ENCODE measurements around the gene DES.
"Not testable (repeated sequence)": the region's sequence is repeated elsewhere in the genome, so short reads cannot be mapped to it uniquely, and the experiment has no call there.

The DES gene

DNA sequence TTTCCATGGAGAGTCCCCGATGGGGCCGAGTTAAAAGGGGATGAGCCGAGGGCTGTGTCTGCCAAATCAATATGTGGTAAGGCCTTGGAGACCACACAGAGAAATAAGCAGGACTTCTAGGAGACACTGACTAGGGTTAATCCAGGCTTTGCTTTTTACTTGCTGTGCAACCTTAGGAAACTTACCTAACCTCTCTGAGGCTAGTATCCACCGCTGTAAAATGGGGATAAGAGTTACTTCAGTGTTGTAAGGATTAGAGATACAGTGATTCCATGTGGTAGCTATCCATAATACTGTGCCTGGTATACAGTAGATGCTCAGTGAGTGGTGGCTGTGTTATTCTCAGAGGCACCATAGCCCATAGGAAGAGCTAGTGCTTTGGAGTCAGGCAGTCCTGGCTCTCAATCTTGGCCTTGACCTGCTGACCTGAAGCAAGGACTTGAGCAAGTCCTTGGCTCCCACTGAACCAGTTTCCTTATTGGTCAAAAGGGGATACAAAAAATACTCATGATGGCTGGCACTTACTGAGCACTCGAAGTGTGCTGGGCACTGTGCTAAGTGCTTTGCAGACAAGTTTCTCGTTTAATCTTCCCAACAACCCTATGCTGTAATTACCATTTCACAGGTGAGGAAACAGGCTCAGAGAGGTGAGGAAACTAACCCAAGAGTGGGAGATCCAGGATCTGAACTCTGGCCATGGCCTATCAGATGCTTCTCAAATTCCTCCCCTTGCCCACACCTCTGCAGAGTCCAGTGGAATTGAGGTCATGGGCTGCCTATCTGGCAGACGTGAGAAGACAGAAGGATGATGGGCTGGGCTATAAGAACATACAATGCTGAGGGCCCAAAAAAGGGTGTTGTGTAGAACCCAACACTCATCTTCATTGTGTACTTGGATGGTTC, 12.0 kb upstream of the DES start:
- no peak for TF ChIP-seq ZNF274 (IDR thresholded peaks at IDR 0.05; ENCODE audit: low read depth, low read length)
- H3K4me3 ChIP-seq (ENCODE audit: low read length), result no peak overlapping the region

DNA sequence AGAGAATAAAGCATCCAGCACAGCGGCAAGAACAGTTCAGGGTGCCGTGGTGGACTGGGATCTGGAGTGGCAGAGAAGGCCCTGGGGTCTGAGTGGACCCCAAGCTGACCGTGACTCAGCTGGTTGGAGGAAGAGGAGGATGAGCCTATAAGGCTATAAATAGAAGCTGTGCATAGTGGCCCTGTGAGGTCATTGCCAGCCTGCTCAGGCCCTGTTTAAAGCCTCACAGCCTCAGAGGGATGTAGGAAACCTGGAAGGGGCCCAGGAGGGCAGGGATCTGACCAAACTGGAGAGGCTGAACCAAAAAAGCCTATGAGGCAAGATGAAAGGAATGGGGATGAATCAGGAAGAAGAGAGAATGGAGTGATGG, 11.3 kb upstream of the DES start:
- no peak overlapping the region for H3K4me3 ChIP-seq (ENCODE audit: low read length)
- TF ChIP-seq ZNF274 (IDR thresholded peaks at IDR 0.05; ENCODE audit: low read depth, low read length), result no peak

DNA sequence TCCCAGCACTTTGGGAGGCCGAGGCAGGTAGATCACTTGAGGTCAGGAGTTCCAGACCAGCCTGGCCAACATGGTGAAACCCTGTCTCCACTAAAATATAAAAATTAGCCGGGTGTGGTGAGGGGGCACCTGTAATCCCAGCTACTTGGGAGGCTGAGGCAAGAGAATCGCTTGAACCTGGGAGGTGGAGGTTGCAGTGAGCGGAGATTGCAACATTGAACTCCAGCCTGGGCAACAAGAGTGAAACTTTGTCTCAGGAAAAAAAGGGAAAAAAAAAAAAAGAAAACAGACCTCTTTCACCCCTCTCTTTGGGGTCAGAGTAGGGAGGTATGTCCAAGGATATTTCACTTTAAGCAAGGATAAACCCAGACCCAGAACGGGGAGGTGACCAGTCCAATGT, 10.8 kb upstream of the DES start:
- H3K4me3 ChIP-seq (ENCODE audit: low read length), result not testable (repeated sequence)

DNA sequence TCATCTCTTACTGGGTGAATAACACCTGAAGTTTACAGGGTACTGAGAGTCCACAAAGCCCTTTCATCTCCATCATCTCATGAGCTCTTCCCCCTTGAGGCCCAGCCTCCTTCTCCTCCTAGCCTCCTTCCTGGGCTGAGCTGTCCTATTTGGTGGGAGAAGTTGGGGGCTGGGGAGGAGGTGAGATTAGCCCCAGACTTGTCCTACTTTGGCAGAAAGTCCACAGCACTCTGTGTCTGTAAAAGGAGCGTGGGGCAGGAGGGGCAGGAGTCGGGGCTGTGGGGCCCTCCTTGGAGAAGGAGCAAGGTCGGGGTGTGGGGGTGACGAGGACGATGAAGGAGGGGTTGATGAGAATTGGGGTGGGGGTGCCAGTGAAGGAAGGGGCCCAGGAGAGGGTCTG, 10.0 kb upstream of the DES start:
- no peak overlapping the region for H3K4me3 ChIP-seq (ENCODE audit: low read length)
- no peak for TF ChIP-seq ZNF274 (IDR thresholded peaks at IDR 0.05; ENCODE audit: low read depth, low read length)

DNA sequence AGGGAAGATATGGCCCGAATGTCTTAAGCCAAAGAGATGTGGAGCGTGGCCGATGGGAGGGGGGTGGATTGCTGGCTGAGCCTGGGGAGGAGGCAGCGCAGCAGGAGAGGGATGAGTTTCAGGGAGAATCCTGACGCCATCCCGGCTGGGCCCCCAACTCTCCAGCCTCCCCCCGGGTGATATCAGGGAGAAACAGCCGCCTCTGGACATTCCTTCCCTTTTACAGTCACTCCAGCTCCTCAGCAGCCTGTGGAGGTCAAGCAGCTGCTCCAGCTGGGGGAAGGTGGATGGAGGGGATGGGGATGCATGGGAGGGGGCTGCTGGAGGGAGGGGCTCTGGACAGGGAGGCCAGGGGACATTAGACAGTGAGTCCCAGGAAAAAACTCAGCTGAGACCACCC, 9.5 kb upstream of the DES start:
- no peak overlapping the region for H3K4me3 ChIP-seq (ENCODE audit: low read length)
- no peak for TF ChIP-seq ZNF274 (IDR thresholded peaks at IDR 0.05; ENCODE audit: low read depth, low read length)

DNA sequence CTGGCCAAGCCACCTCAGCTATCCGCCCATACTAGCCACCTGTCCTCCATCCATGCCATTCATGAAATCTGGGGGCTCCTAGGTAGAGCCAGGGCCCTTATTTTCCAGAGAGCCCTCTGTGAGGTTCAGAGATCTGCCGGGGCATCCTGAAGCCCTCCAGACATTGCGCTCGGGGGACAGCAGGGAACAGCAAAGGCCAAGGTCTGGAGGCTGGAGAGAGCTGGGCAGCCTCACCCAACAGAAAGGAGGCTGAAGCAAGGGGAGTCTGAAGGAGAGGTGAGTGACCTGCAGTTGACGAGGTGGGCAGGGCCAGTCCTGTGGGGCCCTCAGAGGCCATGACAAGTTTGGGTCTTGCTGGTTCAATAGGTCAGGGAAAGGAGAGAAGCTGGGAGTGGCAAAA, 8.6 kb upstream of the DES start:
- no peak overlapping the region for H3K4me3 ChIP-seq (ENCODE audit: low read length)
- TF ChIP-seq ZNF274 (IDR thresholded peaks at IDR 0.05; ENCODE audit: low read depth, low read length), result no peak

DNA sequence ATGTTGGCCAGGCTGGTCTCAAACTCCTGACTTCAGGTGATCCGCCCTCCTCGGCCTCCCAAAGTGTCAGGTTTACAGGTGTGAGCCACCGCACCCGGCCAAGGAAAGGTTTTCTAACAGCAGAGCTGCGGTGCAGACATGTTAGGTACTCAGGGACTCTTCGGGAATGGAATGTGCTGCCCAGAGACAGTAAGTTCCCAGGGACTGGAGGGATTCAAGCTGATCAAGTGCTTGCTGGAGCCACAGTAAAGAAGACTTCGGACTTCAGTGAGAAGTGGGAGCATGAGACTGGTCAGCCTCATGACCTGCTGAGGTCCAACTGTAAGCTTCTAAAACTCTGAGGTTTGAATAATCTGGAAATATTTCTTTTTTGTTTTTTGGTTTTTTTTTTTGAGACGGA, 7.8 kb upstream of the DES start:
- TF ChIP-seq ZNF274 (IDR thresholded peaks at IDR 0.05; ENCODE audit: low read depth, low read length), result no peak

DNA sequence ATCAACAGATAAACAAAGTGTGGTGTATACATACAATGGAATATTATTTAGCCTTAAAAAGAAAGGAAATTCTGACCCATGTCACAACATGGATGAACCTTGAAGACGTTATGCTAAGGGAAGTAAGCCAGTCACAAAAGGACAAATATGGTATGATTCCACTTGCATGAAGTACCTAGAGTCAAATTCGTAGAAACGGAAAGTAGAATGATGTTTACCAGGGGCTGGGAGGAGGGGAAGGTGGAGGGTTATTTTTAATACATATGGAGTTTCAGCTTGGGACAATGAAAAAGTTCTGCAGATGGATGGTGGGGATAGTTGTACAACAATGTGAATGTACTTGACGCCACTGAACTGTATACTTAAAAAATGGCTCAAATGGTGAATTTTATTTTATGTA, 3.3 kb upstream of the DES start:
- TF ChIP-seq ZNF274 (IDR thresholded peaks at IDR 0.05; ENCODE audit: low read depth, low read length), result no peak
- H3K4me3 ChIP-seq (ENCODE audit: low read length), result no peak overlapping the region

More for the DNA sequence above, 7.8 kb upstream of the DES start:
- no peak overlapping the region for H3K4me3 ChIP-seq (ENCODE audit: low read length)

DNA sequence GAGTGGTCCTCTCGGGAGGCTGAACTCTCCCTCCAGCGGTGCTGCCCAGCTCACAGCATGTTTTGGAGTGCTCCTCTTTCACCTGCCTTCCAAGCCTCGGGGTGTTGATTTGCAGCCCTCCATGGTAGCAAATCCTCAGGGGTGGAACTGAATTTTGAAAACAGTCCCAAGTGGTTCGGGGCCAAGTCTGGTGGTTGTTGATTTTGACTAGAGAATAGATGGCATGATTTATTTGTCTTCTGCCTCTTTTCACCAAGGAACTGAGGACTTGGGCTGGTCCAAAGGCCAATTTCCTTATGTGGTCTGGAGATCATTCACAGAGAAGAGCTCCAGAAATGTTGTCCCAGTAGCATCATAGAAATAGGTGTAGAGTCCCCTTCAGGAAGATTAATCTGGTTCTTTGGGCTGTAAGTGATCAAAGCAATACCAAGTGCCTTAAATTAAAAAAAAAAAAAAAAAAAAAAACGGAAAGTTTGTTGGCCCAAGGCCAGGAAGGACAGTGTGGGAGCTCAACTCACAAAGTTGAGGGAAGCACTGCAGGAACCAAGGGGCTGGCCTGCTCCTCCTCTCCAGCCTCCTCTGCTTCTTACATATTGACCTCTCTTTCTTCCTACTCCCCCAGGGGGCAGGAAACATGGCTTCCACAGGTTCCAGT, 2.5 kb upstream of the DES start:
- no peak for TF ChIP-seq ZNF274 (IDR thresholded peaks at IDR 0.05; ENCODE audit: low read depth, low read length)
- no peak overlapping the region for H3K4me3 ChIP-seq (ENCODE audit: low read length)

DNA sequence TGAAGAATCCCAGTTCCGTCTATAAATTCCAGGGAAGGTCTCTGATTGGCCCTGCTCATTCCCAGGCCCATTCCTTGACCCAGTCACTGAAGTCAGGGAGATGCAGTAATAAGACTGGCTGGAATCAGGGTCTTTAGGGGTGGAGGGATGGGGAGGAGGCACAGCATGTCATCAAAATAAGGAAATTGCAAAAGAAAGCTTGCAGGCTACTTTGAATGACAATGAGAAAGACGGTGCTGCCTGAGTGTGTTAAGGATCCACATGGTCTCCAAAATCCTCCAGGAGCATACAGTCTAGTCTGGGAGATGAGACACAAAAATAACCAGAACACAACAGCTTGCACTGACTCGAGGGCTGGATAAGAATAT, 2.0 kb upstream of the DES start:
- no peak overlapping the region for H3K4me3 ChIP-seq (ENCODE audit: low read length)
- no peak for TF ChIP-seq ZNF274 (IDR thresholded peaks at IDR 0.05; ENCODE audit: low read depth, low read length)

DNA sequence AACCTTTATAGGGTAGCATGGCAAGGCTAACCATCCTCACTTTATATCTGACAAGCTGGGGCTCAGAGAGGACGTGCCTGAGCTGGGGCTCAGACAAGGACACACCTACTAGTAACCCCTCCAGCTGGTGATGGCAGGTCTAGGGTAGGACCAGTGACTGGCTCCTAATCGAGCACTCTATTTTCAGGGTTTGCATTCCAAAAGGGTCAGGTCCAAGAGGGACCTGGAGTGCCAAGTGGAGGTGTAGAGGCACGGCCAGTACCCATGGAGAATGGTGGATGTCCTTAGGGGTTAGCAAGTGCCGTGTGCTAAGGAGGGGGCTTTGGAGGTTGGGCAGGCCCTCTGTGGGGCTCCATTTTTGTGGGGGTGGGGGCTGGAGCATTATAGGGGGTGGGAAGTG, 1.2 kb upstream of the DES start:
- TF ChIP-seq ZNF274 (IDR thresholded peaks at IDR 0.05; ENCODE audit: low read depth, low read length), result no peak
- no peak overlapping the region for H3K4me3 ChIP-seq (ENCODE audit: low read length)

DNA sequence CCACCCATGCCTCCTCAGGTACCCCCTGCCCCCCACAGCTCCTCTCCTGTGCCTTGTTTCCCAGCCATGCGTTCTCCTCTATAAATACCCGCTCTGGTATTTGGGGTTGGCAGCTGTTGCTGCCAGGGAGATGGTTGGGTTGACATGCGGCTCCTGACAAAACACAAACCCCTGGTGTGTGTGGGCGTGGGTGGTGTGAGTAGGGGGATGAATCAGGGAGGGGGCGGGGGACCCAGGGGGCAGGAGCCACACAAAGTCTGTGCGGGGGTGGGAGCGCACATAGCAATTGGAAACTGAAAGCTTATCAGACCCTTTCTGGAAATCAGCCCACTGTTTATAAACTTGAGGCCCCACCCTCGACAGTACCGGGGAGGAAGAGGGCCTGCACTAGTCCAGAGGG, 803 bp upstream of the DES start:
- TF ChIP-seq ZNF274 (IDR thresholded peaks at IDR 0.05; ENCODE audit: low read depth, low read length), result no peak
- H3K4me3 ChIP-seq (ENCODE audit: low read length), result no peak overlapping the region

DNA sequence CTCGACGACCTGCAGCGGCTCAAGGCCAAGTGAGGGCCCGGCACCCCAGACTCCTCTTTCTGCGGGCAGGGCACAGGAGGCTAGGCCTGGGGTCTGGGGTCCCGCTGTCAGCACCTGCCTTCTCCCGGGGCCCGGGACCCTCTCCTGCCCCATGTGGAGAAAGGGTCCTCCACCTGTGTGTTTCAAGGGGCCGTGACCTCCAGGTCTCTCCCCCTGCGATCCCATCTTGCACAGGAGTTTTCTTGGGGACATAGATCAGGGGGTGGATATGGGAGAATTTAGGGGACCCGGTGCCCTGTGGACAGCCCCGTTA, 791 bp downstream of the DES start:
- no peak overlapping the region for H3K4me3 ChIP-seq (ENCODE audit: low read length)
- TF ChIP-seq ZNF274 (IDR thresholded peaks at IDR 0.05; ENCODE audit: low read depth, low read length), result no peak

DNA sequence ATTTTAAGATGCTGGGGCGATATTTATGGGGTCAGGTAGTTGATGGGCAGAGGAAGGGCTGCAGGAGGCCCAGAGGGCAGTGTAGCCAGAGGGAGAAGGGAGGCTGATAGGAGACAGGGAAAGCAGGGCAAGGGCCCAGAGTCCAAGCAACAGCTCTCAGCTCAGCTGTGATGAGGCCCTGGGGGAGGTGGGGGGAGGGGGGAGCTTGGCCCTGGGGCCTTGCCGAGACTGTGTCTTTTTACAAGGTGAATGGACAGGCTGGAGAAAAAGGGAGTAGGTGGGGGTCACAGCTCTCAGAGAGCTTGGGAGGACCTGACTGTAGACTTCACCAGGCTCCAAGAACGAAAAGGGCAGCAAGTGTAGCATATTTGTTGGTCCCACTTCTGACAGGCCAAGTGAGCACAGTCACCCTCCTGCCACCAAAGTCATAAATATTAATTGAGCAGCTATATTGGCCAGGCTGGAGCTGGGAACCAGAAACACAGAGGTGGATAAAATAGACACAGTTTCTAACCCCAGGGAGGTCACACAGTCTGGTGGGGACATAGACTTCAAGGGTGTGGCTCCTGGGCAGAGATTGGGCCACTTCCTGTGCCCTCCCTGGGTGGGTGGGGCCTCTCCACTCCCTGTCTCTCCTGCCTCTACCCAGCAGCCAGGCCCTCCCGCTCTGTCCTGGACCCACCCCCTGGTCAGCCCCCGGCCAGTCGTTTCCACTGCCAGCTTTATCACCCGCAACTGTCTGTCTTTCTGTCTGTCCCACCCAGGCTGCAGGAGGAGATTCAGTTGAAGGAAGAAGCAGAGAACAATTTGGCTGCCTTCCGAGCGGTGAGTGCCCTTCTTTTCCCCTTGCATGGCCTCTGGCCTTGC, 1.4 kb downstream of the DES start:
- no peak for TF ChIP-seq ZNF274 (IDR thresholded peaks at IDR 0.05; ENCODE audit: low read depth, low read length)
- no peak overlapping the region for H3K4me3 ChIP-seq (ENCODE audit: low read length)

DNA sequence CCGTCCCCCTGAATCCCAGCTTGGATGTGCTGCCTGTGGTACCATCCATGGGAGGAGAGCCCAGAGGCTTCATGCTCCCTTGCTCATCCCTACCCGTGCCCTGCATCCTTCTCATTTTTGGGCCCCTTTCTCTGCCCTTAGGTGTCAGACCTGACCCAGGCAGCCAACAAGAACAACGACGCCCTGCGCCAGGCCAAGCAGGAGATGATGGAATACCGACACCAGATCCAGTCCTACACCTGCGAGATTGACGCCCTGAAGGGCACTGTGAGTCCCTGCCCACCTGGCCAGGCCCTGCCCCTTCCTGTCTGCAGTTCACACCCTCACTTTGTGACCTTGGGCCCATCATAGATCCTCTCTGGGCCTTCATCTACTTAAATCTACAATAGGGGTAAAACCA, 2.5 kb downstream of the DES start:
- TF ChIP-seq ZNF274 (IDR thresholded peaks at IDR 0.05; ENCODE audit: low read depth, low read length), result no peak
- no peak overlapping the region for H3K4me3 ChIP-seq (ENCODE audit: low read length)
